GM18867 (cell line): ENCODE data around the gene H3-3A.

Source experiments
- ATAC-seq: cut with Tn5 transposase; IDR thresholded peaks from one replicate; pipeline ENCODE4 v1.9.1; 2021; ENCODE audit warnings: mild to moderate bottlenecking, moderate library complexity; ENCODE audit not compliant: unreplicated experiment

The H3-3A gene

DNA sequence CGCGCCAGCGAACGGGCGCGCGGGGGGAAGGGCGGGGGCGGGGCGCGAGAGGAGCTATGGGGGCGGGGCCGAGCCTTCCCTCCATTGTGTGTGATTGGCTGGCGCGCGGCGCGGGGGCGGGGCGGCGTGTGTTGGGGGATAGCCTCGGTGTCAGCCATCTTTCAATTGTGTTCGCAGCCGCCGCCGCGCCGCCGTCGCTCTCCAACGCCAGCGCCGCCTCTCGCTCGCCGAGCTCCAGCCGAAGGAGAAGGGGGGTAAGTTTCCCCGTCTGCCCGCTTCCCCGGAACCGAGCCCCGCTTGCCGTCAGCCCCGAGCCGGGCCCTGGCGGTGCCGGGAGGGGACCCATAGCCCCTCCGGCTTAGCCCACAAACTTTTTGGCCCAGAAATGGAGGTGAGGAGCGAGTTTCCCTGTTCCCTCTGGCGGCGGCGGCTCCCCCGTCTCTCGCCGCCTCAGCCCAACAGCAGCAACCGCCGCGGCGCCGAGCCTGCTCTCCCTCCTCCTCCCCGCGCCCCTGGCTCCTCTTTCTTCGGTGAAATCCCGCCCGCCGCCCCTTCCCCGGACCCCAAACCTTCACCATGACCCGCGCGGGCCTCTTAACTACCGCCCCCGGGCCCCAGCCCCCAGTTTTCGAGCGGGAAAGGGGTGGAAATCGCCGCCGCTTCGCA is at the start of gene H3-3A:
H3-3A (plus strand) TSS at position 159 of the 666 bp plus-strand sequence. CDS start 1,636 bp downstream, outside the sequence.
- ATAC-seq, result peak; percentile 72

- ATAC-seq, result no peak
Observed at GRCh38 chr1:226017070-226017469, 45.4 kb upstream of the H3-3A start.

DNA sequence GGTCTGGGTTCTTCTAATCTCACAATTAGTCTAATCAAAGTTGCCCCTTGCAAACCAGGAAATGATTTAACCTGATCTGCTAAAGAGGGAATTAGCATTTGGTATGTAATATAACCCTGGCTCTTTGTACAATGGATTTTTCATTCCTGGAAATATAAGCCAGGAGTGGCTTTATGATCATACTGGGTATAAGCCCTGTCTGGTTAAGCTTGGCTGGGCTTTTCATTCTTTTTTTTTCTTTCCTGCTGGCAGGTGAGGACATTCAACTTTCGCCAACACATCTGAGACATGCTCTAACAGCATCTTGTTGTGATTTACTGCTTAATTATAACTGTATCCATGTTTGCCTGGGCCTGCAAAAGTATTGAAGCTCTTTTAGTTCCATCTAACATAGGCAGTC is 42.9 kb upstream of the H3-3A start:
- ATAC-seq, result no peak

- no peak for ATAC-seq
Observed at GRCh38 chr1:226021401-226021800, 41.1 kb upstream of the H3-3A start.

GRCh38 chr1:226021801-226022200 is 40.7 kb upstream of the H3-3A start:
- ATAC-seq, result no peak

- ATAC-seq, result no peak
Observed at GRCh38 chr1:226023735-226024134, 38.8 kb upstream of the H3-3A start.

GRCh38 chr1:226026833-226027232 is 35.7 kb upstream of the H3-3A start:
- ATAC-seq, result no peak

- no peak for ATAC-seq
Observed at GRCh38 chr1:226027538-226028217, 34.8 kb upstream of the H3-3A start.

GRCh38 chr1:226029093-226029496 is 33.4 kb upstream of the H3-3A start:
- ATAC-seq, result peak; percentile 95

- ATAC-seq, result no peak
Observed at GRCh38 chr1:226029568-226030225, 32.8 kb upstream of the H3-3A start.

DNA sequence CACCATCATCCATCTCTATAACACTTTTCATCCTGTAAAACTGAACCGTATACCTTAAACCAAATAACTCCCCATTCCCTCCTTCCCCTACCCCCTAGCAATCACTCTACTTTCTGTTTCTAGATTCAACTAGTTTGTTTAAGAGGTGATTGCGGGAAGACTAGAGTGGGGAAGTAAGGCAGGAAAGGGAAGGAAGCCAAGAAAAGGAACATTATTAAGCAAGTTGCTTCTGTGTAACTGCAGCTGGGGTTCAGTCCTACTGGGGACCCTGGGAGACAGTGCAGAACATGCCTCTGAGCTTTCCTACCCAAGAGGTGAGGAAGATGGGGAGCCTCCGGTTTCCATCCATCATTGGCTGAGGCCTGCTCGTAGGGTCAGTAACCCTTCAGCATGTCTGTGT is 28.9 kb upstream of the H3-3A start:
- no peak for ATAC-seq

- ATAC-seq, result no peak
Observed at GRCh38 chr1:226033991-226034390, 28.5 kb upstream of the H3-3A start.

DNA sequence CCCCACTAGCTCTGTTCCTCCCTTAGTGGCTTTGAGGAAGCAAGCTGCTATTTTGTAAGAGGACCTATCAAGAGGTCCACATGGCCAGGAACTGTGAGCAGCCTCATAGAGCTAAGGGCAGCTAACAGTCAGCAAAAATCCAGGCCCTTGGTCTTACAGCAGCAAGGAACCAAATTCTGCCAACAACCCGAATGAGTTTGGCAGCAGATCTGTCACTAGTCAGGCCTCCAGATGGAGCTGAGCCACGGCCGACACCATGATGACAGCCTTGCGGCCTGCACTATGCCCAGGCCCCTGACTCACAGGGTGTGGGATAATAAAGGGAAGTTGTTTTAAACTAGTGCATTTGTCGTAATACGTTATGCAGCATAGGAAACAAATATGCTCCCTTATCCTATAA is 28.0 kb upstream of the H3-3A start:
- no peak for ATAC-seq

DNA sequence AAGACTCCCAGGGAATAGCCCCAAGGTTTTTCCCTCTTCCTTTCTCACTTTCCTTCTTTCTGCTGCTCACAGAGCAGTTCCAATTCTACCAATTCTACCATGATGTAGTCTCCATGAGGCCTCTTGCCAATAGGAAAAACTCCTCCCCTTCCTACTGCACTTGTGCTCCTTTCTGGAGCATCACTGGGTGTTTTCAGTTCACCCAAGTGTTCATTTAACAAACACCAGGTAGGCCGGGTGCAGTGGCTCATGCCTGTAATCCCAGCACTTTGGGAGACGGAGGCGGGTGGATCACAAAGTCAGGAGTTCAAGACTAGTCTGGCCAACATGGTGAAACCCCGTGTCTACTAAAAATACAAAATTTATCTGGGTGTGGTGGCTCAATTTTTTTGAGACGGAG is 26.6 kb upstream of the H3-3A start:
- no peak for ATAC-seq

- no peak for ATAC-seq
Observed at GRCh38 chr1:226038661-226039060, 23.9 kb upstream of the H3-3A start.

- ATAC-seq, result no peak
Observed at GRCh38 chr1:226041419-226041818, 21.1 kb upstream of the H3-3A start.

- ATAC-seq, result no peak
Observed at GRCh38 chr1:226044514-226045101, 17.9 kb upstream of the H3-3A start.

DNA sequence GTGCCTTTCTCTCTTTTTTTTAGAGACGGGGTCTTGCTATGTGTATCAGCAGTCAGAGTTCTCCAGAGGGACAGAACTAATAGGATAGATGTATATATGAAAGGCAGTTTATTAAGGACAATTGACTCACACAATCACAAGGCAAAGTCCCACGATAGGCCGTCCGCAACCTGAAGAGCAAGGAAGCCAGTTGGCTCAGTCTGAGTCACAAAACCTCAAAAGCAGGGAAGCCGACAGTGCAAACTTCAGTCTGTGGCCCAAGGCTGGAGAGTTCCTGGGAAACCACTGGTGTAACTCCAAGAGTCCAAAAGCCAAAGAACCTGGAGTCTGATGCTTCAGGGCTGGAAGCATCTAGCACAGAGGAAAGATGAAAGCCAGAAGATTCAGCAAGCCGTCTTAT is 16.3 kb upstream of the H3-3A start:
- no peak for ATAC-seq

GRCh38 chr1:226047495-226047894 is 15.0 kb upstream of the H3-3A start:
- ATAC-seq, result no peak

DNA sequence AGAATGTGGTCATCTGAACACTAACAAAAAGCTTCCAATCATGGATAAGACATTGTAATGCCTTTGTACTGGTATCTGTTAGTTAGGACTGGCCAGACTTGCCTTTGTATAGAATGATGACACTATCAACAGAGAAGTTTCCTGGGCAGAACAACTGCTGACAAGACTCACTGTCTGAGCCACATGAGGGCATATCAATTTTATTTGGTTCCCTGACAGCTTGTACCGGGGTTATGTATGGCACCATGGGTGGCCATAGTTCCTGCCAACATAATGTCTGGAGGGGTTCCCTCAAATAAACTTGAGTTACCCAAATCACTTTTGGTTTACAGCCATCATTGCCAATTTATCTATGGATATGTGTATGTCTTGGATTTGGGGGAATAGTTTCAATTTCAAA is 13.6 kb upstream of the H3-3A start:
- ATAC-seq, result no peak

GRCh38 chr1:226050133-226050532 is 12.4 kb upstream of the H3-3A start:
- no peak for ATAC-seq

DNA sequence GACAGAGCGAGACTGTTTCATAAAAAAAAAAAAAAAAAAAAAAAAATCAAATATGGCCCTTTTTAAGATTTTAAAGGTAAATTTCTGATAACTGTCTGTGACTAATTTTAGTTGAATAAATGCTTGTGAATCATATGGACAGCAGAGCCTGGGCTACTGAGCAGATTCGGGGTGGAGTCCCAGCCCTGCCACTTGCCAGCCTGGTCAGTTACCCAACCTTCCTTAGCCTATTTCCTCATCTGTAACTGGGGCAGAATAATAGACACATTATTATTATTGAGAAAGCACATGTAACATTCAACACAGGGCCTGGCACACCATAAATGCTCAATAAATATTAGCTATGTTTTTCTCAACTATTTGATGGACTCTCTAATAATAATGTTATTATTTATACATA is 11.2 kb upstream of the H3-3A start:
- ATAC-seq, result no peak
